DMS53 treated with DMSO at 0.1 percent for 48 hours (cell line): ENCODE data around the gene PDLIM4.

Source experiments
- DNase-seq: peaks from one replicate; lab custom pipeline; 2025; ENCODE audit not compliant: unreplicated experiment; lab: John Stamatoyannopoulos, UW

The PDLIM4 gene

DNA sequence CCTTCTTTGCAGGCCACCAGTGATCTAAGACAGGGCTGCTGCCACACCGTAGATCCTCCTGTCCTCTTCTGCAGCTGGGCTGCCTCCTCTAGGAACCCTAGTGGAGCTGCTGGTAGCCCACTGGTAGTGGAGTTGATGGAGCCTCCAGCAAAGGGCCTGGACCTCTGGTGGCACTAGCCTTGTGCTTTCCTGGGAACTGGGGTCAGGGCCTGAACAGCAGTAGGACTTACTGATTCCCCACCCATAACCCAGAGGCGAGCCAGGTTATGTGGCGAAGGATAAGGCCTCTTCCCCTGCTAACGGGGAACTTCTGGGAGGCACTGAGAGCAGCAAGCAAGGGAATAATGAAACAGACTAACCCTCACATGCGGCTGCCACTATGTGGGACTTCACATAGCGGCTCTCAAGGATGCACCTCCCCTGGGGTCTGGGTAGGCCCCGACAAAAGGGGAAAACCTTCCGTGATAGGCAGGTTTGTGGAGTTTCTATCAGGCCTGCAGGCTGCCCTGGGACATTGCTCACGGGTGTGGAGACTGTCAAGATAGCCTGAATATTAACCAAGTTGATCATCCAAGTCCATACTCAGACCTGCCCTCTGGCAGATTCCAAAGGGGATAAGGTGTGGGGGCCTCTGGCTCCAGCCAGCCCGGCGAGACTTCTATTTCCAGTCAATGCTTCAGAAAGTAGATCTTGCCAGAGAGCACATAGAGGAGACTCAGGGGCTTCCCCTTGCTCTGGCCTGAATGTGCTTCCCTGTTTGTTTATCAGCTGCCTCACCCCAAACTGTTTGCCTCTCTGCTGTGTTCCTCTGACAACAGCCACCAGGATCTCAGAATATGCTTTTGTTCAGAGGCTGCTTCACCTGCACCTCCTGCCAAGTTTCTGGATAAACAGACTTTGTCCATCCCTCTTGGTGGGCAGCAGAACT, 44.1 kb downstream of the PDLIM4 start:
- DNase-seq = no peak

DNA sequence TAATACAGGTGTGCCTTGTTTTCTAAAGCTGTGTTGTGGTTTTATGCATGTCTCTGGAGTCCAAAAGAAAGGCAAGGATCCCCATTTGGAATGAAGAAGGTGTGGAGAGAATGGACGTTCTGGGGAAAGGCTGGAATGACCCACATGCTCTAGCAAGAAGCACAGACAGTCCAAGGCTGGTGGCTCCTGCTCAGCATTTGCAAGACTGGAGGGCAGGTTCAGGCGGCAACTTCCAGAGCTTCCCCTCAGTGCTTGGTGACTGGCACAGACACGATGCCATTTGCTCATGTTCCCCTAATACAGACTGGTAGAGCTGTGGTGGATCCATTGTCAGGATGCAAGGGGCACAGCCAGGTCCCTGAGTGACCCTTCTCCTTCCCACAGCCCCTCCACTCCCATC, 44.9 kb downstream of the PDLIM4 start:
- DNase-seq = no peak

DNA sequence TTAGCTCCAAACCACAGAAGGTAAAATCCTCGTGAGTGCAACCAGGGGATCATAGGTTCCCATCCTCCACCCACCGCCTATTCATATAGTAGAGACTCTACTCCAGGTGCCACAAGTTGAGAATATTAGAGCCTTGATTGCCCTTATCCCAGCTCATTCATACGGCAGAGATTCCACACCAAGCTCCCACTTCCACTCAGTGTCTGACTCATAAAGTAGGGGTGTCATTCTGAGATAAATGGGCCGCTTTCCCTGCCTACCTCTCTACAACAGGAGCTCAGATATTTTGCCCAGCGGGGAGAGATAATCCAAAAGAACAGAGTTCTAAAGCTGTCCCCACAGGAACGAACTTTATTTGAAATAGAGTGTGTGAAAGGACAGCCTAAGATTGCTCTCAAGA, 46.1 kb downstream of the PDLIM4 start:
- no peak for DNase-seq

DNA sequence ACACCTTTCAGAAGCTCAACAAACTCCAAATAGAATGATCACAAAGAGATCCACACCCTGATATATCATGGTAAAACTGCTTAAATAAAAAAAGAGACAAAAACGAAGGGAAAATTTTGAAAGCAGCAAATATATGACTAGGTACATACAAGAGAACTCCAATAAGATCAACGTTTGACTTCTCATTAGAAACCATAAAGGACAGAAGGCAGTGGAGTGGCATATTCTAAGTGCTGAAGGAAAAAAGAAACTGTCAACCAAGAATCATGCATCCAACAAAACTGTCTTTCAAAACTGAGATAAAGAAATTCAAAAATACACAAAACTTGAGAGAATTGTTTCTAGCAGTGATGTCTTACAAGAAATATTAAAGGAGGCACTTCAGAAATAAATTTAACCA, 47.9 kb downstream of the PDLIM4 start:
- no peak for DNase-seq

DNA sequence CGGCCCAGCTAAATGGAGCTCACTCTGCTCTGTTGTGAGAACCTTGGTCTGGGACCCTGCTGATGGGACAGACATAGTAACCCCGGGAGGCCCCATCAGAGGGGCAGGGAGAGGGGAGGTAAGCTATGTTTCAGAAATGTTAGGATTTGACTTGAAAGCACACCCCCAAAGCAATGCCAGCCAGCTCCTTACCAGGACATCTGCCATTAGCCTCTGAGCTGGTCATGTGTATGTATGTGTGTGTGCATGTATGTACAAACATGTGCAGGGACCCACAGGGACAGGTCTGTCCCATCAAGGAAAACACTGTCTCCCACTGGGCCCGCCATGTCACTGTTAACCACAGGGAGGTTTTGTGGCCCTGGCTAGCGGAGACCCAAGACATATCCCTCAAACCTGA, 51.2 kb downstream of the PDLIM4 start:
- no peak for DNase-seq

DNA sequence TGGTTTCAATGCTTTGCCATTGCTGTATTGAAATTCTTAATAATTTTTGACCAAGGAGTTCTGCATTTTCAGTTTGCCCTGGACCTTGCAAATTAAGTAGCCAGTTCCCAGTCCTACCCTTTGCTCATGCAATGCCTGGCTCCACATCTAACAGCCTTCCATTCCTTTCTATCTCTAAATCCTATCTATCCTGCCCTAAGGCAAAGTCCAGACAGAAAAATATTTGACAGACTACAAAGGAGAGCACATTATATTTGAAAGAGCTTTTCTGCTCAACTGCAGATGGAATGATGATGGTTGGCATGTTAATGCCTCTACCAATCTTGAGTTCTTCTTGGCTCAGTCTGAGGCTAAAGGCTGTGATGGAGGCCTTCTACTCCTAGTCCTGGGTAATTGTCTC, 52.2 kb downstream of the PDLIM4 start:
- DNase-seq = no peak

DNA sequence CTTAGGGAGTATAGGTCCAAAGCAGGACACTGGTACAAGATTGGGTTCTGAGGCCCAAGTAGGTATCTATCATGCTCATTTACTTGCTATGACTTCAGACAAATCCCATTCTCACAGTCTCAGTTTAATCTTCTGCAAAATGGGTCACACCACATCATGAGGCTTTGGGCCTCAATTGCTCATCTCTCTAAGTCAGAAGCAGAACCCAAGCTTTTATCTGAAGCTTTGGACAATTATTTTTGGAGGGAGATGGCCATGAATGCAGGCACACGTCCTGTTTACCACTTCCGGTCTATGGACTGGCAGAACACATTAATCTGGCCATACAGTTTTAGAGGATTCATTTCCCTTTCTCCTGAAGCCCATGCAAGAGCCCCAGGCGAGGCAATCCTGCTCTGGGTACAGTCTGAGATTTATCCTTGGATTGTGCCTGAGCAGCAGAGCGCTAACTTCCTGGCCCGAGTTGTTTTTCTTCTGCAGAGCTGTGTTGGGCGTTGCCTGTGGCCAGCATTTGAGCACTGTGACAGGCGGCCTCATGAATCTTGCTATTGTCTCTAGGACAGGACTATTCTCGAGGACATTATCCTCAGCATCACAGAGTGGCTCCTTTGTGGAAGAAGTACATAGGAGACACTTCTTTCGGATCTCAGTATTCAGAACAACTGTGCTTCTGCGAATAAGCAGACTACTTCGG, 52.8 kb downstream of the PDLIM4 start:
- no peak for DNase-seq

DNA sequence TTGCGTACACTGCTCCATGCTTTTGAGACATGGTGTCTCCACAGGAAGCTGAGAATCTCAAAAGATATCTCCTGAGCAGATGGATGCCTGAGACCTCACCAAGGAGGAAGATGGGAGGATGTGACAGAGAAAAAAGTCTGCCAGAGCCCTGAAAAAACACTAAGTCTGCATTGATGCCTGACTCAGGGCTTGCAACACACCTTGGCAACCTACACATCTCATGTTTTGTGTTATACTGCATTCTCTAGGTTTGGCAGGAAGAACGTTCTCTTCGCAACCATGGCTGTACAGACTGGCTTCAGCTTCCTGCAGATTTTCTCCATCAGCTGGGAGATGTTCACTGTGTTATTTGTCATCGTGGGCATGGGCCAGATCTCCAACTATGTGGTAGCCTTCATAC, 55.9 kb downstream of the PDLIM4 start:
- DNase-seq = no peak

DNA sequence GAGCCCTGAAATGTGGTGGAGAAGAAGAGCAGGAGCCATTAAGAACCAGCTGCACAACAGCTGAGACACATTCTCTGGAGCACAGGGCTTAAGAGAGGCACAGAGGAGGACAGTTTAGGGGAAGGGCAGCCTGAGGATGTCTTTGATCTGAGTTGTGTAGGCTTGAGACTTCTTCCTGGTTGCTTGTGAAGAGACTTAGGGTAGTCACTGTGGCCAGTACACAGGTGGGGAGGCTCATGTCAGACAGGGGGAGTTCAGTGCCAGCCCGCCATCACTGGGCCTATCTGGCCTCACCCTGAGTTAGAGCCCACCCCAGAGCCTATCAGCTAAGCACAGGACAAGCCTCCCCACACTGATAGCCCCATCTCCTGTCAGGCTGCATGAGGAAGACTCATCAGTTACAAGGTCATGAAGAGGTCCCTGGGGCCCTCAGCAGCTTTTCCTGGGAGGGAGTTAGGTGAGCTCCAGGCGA, 56.5 kb downstream of the PDLIM4 start:
- DNase-seq = no peak

DNA sequence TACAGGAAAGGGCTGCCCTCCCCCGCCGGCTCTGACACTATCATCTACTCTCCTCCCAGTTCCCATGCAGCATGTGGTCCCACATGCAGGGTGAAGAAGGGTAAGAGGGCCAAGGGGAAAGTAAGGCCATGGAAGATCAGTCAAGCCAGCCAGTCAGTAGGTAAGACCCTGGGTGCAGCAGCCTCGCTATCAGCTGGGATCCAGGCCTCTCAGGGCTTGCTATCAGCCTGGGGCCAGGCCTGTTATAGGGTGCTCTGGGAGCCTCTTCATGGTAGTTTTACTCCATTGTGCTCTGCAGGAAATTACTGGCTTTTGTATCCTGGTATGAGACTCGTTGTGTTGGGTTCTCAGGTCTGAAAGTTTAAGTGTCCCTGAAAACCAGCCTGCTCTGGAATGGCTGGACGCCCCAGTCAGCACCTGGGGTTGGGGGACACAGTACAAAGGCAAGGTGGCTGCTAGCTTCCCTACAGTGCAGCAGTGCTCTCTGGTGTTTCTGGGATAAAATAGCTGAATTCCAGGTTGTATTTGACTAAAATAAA, 58.1 kb downstream of the PDLIM4 start:
- no peak for DNase-seq

DNA sequence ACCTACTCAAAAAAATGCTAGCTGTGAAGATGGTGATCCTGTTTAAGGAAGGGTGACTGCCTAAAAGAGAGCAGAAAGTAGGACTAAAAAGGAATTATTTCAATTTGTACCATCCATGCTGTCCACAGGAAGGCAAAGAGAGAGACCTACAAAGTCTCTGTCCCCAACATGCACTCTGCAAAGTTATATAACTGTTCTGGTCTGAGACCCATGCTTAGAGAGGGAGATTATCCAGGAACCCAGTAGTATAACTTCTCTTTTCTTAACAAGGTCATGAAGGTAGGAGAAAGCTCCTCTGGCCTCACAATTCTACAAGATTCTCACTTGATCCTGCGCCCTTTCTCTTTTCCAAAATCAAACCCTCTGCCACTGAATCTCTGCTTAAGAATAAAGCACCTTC, 62.5 kb downstream of the PDLIM4 start:
- DNase-seq = no peak

DNA sequence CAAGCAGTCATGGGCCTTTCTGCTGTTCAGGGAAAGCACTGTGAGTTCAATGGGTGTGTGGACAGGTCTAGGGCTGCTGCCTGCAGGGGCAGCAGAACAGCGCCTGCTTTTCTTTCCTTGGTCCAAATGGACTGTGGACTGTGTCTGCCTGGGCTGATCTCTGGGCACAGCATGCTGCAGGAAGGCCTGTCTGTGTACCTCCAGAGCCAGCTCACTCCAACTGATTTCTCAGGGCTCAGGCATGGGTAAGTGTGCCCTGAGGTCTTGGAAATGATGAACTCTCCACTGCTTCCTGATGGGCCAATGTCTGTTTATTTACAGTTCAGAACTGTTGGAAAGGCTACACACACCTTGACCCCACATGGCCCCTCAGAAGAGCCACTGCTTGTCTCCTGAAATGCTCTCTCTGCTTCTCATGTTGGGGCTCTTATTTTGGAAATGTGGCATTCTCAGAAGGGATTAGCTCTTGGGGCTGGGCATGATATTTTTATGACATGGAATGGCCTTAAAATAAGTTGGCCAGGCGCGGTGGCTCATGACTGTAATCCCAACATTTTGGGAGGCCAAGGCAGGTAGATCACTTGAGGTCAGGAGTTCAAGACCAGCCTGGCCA, 63.7 kb downstream of the PDLIM4 start:
- DNase-seq = no peak

DNA sequence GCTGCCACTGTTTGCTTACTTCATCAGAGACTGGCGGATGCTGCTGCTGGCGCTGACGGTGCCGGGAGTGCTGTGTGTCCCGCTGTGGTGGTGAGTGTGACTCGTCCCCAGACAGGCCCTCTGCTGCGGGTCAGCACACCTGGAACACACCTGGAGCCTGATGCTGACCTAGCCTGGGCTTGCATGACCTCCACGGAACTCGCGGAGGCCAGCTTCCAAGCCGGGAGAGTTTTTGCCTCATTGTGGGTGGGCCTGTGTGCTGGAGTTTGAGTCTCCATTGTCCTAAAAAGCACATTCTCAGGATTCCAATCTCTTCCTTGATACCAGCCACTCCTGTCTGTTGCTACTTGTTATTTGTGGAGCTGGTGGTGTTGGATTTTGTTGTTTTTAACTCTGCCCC, 64.8 kb downstream of the PDLIM4 start:
- DNase-seq = no peak
